ENCODE data around the gene HMGN3. TPM values are rescaled to one million over a fixed set of nuclear protein-coding genes. Genes with fewer than 3 reads are reported as not detected.
A peak's percentile ranks its signal among the peaks of the same experiment; 100 is the strongest.

HMGN3 gene
- total RNA-seq, 1 experiment from 2014 or later, result 145 TPM

DNA sequence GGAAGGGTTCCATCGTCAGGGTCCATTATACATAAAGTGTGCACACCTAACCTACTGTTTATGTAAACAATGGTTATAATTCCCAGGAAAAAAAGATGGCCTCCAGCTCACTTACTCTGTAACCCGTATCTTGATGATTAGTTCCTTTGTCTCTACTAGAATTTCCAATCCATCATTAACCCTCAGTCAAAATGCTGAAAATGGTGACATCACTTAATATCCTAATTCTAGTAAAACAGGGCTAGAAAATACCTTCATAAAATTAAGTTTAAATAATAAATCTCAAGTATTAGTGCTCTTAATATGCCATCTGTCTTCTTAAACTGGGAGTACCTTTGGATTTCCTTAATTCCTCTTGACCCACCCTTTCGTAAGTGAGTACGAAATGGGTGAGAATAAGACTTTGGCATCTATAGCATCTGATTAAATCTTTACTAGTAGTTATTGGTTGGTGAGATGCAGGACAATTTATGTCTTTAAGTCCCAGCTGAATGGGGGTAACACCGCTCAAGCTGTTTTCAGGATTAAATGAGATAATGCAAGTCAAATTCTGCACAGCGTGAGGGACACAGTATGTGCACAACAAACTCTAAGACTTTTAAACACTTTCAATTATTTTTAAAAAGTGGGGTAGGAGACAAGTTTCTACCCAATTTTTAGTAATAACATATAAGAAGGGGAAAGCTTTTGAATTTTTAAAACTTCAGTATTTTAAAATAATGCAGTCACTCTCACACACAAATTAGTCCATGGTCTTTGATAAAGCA lies 1.6 kb downstream of the HMGN3 start:
- DNase-seq (ENCODE audit: low read depth), result no peak

DNA sequence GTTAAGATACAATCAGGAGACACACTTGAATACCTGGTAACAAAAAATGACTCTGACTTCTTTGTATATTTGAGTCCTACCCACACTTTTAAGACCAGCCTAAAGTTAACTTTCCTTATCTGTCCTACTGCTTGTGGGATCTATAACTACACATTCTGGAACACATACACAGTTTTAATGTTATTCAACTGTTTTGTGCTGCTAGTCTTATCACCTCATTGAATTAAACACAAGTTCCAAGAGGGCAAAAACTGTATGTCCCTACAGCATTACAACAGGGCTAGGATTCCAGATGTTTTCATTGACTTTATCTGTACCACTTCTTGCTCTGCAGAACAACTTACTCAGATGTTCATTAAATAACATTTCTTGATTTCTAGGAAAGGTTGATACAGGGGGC lies 2.8 kb downstream of the HMGN3 start:
- no peak for DNase-seq (ENCODE audit: low read depth)

- no peak for DNase-seq (ENCODE audit: low read depth)
Measured at GRCh38 chr6:79231101-79231500, 3.4 kb downstream of the HMGN3 start.

DNA sequence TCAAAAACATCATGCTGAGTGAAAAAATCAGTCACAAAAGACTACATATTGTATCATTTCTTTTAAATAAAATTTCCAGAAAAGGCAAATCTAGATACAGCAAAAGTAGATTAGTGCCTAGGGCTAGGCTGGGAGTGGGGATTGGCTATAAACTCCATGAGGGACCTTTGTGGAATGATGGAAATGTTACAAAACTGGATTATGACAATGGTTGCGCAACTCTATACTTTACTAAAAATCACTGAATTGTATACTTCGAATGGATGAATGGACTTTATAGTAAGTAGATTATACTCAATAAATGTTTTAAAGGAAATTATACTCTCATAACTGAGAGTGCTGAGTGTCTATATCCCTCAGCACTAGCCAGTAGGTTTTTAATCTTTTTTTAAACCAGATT lies 4.3 kb downstream of the HMGN3 start:
- no peak for DNase-seq (ENCODE audit: low read depth)

GRCh38 chr6:79227445-79227844 lies 7.0 kb downstream of the HMGN3 start:
- DNase-seq (ENCODE audit: low read depth), result no peak

DNA sequence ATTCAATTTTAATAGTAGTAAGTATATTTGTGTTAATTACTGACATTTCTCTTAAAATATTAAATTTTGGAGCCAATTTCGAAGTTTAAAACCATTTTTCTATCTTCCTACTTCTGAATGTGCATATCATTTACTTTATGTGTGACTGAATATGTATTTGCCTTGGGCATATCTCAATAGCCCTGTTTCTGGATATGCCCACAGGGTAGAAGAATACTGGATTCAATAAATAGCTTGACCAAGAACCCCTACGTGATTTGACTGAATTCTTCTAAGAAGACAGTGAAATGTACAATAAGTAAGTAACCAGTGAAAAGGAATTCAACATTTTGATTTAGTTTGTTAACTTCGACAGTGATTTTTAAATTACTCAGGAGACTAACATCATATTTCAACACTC lies 7.8 kb downstream of the HMGN3 start:
- DNase-seq (ENCODE audit: low read depth), result no peak

- DNase-seq (ENCODE audit: low read depth), result no peak
Measured at GRCh38 chr6:79225717-79226599, 8.5 kb downstream of the HMGN3 start.

DNA sequence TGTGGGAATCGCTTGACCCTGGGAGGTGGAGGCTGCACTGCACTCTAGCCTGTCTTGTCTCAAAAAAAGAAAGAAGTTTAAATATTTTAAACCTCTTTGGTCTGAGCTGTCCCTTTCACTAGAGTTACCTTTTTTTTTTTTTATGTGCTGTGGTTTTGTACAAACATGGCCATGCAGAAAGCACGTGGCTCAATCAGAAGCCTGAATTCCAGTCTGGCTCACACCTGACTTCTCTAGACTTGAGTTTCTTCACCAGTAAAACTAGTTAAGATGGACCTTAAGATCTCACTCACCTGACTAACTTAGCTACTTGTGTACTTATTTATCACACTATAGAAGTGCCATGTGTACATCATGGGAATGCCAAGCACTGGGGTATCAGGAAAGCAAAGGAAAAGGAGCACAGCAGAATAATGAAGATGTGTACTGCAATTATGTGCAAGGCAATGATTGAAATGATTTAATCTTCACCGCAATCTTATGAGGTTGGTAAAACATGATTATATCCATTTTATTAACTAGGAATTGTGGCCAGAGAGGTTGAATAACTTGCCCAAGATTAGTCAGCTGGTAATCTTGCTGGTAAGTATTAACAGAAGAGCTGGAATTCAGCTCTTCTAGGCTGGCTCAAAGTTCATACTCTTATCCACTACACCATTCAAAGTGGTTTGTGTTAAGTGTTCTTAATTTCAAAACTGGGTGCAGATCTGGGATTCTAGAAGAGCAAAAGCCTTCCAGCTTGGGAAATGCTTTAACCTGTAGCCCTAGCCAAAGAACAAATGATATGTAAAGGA lies 10.7 kb downstream of the HMGN3 start:
- DNase-seq (ENCODE audit: low read depth), result no peak

DNA sequence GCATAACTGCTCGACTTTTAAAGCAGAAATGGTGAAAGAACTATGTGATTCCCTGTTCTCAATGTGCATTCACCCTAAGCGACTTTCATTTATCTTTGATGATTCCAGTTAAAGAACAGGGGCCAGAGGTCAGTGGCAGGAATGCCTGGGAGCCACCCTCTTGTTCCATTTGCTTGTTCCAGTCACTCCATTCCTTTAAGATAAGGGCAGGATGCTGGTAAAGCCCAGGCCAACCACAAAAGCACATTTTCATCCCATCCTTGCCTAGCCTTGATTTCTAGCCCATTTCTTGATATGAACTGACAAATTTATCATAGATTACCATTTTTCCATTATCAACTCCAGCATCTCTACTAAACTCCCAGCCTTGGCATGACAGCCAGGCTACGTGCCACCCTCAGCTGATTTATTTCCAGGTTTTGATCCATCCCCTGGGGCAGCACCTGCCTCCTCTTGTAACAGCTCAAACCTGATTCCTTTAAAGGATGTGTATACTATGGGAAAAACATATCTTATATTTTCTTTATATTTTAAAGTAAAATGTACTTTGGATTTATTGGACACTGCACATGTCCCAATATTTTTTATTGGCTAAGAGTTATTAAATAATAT lies 19.2 kb downstream of the HMGN3 start:
- DNase-seq (ENCODE audit: low read depth), result peak; percentile 7

DNA sequence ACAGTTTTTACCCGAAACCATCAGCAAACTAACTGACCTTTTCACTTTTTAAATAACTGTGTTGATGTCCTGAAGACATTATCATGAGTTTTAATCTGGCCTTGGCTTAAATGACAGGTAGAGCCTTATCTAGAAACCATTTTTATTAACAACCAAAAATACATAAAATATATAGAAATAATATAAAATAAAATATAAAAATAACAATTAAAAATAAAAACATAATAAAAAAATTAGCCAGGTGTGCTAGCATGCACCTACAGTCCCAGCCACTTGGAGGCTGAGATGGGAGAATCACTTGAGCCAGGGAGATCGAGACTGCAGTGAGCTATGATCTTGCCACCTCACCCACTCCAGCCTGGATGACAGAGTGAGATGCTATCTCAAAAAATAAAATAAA lies 21.6 kb downstream of the HMGN3 start:
- no peak for DNase-seq (ENCODE audit: low read depth)

DNA sequence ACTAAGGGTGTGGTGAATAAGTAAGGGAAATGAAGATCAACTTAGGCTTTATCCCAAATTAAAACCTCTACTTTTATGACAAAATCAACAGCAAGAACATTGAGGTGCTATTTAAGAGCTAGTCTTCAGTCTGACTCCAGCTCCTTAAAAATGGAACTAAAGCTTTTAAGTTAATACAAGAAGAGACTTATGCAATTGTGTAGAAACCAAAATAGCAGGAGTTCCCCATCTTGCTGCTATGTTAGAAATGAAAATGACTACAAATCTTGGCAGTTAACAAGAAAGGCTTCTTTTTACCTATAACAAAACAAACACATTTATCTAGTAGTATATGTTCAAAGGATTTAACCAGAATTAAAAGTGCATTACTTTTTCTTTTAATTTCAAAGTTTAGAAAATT lies 25.7 kb downstream of the HMGN3 start:
- DNase-seq (ENCODE audit: low read depth), result no peak

- DNase-seq (ENCODE audit: low read depth), result no peak
Measured at GRCh38 chr6:79203753-79204253, 30.7 kb downstream of the HMGN3 start.

- no peak for DNase-seq (ENCODE audit: low read depth)
Measured at GRCh38 chr6:79202556-79202955, 31.9 kb downstream of the HMGN3 start.

- no peak for DNase-seq (ENCODE audit: low read depth)
Measured at GRCh38 chr6:79201983-79202382, 32.5 kb downstream of the HMGN3 start.

- DNase-seq (ENCODE audit: low read depth), result no peak
Measured at GRCh38 chr6:79201143-79201542, 33.3 kb downstream of the HMGN3 start.

- no peak for DNase-seq (ENCODE audit: low read depth)
Measured at GRCh38 chr6:79196912-79197311, 37.6 kb downstream of the HMGN3 start.

DNA sequence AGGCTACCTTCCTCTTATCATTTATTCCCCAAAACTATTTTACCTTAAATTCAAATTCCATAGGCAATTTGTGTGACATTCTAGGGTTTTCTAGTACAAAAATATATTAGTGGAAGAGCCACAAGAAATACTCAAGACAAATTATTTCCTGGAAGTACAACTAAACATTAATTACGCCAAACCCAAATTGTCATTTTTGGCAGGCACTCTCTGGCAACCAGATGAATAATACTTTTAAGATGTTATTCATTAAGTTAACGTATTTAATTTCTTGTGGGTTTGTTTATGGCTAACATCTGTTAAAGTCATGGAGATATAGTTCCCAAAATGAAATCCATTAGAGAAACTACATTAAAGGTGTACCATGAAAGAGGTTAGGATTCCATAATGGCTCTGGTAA lies 40.5 kb downstream of the HMGN3 start:
- DNase-seq (ENCODE audit: low read depth), result no peak

- DNase-seq (ENCODE audit: low read depth), result no peak
Measured at GRCh38 chr6:79189760-79190350, 44.6 kb downstream of the HMGN3 start.

GRCh38 chr6:79188885-79189480 lies 45.5 kb downstream of the HMGN3 start:
- peak; percentile 5 for DNase-seq (ENCODE audit: low read depth)

- no peak for DNase-seq (ENCODE audit: low read depth)
Measured at GRCh38 chr6:79188107-79188506, 46.4 kb downstream of the HMGN3 start.

- DNase-seq (ENCODE audit: low read depth), result no peak
Measured at GRCh38 chr6:79186564-79186963, 47.9 kb downstream of the HMGN3 start.

Measured in M059J (cell line).